GM19467 (cell line): Measurements from ENCODE around the gene ZDHHC8.
"Not testable (repeated sequence)": the region's sequence is repeated elsewhere in the genome, so short reads cannot be mapped to it uniquely, and the experiment has no call there.

Experiments
- ATAC-seq: cut with Tn5 transposase; IDR thresholded peaks from one replicate; pipeline ENCODE4 v1.9.1; 2021; ENCODE audit warnings: mild to moderate bottlenecking, moderate library complexity; ENCODE audit not compliant: unreplicated experiment

The ZDHHC8 gene

DNA sequence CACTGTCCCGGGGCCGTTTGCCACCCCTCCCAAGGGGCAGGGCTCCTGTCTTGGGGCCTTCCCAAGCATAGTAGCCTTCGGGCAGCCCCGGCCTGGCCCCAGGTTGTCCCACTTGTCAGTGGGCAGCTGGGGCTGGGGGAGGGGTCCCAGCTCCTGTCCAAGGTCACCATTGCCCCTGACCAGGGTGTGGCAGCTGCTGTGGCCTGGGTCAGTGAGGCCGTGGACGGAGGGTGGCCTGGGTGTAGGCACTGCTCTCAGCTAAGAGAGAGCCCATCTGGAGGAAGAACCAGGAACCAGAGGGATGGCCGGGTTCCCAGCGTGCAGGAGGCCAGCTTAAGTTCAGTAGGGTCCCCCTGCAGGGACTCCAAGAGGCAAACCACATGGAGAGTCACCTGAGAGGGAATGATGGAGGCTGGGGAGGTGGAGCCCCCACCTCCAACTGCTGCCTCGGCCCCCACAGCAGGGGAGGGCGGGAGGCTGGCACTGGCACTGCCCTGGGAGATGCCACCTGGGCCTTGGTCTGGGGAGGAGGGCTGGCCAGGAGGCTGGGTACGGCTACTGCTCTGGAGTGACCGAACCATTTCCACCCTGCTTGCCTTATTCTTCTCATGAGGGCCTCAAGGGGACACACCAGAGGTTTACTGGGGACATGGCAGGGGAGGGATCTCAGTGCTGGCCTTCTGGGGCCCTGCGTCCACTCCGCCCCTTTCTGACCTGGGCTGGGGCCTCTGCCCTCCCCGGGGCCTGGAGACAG lies 26.0 kb downstream of the ZDHHC8 start:
- no peak for ATAC-seq

DNA sequence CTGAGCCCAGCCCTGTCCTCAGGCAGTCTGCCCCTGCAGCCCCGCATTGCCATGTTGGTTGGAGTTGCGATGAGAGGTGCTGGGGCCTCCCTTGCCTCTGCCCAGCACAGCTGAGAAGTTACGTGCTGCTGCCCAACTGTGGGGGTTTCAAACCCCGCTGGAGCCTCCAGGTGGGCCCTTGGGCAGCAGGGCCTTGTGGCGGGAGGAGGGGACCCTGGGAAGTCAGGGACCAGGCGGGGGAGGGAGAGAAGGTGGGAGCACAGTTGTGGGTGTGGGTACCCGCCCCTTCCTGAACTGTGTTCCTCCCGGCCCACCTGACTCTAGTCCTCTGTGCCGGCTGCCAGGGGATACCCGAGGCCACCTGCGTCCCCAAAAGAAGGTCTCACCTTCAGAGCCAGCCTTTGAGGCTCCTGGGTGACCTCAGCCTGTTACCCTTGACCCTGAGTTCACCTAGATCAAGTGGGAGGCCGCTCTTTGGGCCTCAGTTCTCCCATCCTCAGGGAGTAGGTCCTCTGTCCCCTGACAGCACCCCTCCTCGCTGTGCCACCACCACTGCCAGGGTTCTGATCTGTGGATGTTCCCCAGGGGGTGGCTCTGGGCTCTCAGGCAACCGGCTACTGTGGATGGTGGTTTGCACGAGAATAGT lies 26.9 kb downstream of the ZDHHC8 start:
- ATAC-seq: no peak

DNA sequence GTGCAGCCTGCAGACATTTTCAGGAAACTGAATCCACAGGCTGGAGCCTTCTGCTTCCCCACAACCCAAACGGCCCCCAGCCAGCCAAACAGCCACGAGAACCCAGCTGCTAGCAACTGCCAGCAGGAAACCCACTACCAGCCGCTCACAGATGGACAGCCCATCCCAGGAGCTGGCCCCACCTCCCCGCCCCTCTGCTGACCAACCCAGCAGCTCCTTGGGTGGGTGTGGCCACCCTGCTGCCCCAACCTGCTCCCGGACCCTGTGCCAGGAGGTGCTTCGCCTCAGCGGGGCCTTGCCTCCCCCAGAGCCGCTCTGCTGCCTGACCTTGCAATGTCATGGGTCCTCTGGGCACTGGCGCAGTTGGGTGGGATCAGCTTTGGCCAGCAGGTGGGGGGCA lies 27.5 kb downstream of the ZDHHC8 start:
- no peak for ATAC-seq

DNA sequence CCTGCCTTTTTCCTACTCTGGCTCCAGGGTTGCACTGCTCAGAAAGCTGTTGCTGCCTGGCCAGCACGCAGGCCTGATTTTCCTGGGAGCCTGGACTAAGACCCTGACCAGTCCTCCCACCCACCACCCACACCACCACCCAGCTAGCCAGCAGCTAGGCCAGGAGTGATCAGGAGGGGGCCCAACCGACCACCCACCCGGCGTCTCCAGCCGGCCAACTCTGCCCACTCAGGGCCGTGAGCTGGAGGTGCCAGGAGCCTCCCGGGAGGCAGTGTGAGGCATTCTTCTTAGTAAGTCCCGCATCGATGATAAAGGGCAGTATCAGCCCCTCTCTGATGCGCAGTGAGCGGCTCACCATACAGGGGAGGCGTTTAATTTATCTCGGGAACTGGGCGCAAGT lies 27.9 kb downstream of the ZDHHC8 start:
- not testable (repeated sequence) for ATAC-seq

DNA sequence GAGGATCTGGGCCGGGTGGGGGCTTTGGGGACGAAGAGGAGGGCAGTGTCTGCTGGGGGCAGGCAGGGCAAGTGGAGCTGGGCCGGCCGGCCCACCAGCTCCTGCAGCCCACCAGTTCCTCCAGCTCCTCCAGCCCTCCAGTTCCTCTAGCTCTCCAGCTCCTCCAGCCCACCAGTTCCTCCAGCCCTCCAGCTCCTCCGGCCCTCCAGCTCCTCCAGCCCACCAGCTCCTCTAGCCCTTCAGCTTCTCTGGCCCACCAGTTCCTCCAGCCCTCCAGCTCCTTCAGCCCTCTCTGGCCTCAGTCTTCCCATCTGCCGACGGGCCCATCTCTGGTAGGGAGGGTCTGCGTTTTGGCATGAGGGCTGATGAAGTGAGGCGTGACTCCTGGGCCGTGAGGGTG lies 28.4 kb downstream of the ZDHHC8 start:
- ATAC-seq: no peak

DNA sequence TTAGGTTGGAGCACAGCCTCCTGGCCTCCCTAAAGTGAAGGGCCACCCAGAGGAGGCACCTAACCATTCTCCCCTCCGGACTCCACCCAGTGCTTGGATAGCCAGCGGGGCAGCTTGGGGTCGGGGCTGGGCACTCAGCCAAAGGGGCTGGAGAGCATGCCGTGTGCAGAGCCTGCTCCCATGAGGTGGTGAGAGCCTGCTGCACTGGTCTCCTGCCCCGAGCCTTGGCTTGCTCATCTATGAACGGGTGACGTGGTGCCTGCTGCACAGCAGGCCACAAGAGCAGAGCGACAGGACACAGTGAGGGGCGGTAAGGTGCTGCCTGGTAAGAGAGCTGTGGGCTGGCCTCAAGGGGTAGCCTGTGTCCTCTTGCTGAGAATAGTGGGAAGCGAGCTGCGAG lies 33.3 kb downstream of the ZDHHC8 start:
- ATAC-seq: no peak

DNA sequence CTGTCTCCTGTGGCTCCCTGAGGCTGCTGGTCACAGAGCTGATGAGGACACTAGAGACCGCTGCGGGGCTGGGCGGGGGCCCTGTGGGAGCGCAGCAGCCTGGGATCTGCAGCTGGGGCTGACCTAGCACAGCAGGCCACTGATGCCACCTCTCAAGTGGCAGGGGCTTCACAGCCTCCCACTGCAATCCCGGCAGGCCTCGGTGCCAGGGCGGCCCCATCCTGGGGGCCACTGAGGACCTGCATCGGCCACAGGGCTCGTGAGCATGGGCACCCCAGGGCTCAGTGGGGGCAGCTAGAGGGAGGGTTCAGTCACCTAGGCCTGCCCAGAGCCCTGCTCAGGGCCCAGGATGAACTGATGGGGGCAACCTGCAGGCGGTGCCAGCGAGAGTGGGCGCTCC lies 33.8 kb downstream of the ZDHHC8 start:
- no peak for ATAC-seq

DNA sequence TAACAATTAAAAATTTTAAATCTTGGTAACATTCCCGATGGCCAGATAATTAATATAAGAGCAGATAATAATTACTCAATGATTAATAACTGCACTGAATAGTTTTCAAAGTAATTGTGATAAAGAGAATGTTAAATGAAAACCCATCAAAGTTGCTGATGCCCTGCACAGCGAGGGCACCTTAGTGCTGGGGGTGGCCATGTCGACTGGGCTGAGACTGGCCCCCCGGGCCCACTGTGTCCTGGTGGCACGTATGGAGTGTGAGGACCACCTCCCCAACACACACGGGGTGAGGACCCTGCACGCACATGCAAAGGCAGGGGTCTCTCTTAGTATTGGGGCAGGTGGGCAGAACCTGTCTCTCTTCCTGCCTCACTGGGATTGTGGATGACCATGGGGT lies 34.3 kb downstream of the ZDHHC8 start:
- ATAC-seq: no peak

DNA sequence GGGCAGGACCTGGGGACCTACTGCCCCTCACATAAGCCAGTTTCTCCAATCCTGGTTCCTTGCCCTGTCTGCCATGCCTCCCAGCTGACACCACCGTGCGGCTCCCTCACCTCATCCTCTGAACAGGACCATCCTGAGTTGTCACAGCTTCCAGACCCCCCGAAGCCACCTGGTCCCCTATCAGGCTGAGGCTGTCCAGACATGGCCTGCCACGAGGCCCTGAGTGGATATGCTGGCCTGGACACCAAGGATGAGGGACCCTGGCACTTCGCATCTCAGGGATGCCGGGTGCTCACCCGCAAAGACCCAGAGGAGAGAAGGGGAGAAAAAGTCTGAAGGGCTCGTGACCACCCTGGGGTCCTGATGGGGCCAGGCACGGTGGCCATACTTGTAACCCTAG lies 35.1 kb downstream of the ZDHHC8 start:
- no peak for ATAC-seq

DNA sequence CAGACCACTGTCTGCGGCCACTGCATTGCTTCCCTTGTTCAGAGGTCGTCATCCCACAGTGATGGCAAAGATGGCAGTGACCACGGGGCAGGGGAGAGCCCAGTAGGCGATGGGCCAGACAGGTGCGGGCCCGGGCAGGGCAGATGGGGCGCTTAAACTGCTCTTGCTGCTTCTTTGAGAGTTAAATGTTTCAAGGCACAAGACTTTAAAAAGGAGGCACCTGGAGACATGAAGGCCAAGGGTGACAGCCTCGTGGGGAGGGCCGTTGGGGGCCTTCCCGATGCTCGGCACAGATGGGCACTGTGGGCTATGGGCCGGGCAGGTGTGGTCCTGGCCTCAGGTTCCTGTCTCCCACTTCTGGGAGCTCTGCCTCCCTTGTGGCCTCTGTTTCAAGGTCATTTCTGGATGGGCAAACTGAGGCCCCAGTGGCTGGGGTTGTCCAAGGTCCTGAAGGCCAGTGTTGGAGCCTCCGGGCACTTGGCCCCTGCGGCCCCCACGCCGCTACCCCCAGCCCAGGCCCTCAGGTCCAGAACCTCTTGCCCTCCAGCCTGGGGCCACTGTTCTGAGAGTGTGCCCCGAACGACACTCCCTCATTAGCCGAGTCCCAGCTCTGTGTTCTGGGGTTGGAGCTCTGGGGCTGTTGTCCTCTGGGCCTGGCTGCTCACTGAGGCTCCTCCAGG lies 36.2 kb downstream of the ZDHHC8 start:
- ATAC-seq: no peak

DNA sequence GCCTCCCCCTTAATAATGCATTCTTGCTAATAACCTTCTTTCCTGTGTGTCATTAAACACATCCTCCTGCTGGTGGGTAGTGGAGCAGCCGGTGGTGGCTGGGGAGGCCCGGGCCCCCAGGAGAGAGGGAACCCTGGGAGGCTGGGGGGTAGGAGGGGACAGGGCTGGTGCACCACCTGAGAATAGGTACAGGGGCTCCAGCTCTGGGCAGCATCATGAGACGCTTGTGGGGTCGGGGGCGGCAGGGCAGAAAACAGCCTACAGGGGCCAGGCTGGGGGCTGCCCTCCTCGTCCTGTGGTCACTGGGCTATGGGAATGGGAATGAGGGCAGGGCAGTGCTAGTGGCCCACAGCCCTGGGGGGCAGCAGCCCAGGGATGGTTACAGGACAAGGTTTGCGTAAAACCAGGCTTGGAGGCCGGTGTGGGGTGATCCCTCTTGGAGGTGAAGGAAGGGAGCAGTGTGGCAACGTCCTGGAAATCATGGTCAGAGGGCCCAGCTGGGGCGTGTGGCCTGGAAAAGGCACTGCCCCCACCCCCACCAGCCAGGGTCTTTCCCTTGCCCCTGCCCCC lies 37.7 kb downstream of the ZDHHC8 start:
- no peak for ATAC-seq

DNA sequence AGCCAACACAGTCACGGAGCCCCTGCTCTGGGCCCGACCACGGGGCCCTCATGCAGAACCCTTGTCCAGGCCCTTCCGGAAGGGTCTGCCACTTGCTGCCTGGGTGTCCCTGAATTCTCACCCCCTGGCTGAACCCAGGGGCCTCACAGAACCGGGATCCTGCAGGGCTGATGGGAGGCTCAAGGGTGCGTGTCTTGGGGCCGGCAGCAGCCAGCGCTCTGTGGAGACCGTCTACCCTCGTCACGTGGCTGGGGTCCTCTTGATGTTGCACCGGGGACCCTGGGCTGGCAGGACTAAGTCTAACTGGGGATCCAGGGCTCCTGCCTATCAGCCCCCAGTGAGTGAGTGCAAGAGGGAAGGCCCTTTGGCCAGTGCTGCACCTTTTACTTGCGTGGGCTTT lies 38.6 kb downstream of the ZDHHC8 start:
- ATAC-seq: no peak

DNA sequence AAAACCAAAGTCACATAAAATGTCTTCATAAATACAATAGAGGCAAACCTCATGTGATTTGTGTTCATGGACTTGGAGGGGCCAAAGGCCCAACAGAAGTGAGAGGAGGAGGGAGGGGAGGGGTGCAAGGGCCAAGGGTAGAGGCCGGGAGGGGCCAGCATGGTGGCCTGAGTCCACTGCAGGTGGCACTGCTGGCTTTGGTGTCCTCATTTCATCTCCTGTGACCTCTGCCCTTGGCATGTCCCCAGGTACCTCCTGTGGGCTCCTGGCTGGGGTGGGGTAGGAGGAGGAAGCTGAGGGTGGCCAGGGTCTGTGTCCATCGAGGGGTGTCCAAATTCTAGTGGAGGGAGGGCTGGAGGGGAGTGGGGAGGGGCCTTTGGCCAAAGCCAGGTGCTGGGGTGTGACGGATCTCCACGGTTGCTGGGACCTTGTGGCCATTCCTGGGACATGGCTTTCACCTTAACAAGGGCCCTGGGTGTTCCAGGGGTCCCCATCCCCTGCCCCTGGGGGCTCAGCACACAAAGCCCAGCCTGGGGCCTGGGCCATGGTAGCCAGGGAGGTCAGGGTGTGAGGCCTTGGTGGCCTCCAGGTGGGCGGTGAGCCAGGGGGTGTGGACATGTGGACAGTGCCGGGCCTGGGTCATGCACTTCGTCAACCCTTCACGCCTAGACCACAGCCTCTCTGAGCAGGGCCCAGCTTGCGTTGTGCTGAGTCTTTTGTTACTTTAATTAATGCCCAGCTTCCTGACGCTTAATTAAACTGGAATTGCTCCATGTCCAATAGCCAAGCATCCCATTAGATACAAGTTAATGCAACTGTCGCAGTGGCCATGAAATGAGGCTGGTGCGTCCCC lies 39.9 kb downstream of the ZDHHC8 start:
- no peak for ATAC-seq

DNA sequence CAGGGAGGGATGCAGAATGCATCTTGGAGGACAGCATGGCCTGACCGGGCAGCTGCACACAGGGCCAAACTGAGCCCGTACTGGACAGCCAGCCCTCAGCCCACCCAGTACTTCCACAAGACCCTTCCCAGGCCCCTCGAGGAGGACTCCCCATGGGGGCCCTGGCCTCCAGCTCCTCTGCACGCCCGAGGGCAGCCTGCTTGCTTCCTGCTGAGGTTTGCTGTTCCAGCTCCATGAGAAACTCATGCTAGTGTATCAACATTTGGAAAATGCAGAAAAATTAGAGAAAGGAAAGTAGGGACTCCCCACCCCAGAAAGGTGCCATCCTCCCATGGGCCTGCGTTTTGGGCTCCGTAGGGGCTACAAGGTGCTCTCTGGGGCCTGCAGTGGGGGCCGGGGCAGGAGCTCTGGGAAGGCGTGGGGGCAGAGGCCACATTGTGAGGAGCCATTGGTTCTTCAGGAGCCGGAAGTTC lies 40.6 kb downstream of the ZDHHC8 start:
- ATAC-seq: no peak

DNA sequence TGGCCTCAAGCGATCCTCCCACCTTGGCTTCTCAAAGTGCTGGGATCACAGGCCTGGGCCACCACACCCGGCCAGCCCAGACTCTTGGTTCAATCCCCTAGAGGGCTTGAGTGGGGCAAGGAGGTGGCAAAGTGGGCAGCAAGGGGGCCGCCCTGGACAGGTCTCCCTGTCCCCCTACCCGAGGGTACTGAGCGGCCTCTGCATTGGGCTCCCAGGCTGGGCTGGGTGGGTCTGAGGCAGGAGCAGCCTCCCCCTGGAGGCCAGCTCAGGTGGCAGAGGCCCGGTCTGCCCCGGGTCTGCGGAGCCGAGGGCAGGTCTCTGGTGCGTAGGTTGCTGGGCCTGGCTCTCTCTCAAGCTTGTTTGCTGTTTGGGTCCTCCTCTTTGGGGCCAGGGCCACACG lies 41.6 kb downstream of the ZDHHC8 start:
- ATAC-seq: no peak

DNA sequence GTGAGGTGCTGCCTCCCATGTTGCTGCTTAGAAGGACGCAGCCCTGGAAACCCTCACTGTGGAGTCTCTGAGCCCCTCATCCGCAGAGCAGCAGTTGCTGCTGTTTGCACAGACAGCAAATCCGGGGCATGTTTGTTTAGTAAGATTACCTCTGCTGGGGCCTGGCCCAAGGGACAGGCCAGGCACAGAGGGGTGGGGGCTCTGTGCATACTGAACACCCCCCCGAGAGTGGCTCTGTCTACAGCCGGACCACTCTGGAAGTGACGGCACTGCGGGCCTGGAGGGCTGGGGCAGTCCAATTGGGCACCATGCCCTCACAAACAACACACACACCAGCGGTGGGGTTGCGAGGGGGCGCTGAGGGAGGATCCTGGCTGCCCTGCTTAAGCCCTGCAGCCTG lies 42.2 kb downstream of the ZDHHC8 start:
- no peak for ATAC-seq

DNA sequence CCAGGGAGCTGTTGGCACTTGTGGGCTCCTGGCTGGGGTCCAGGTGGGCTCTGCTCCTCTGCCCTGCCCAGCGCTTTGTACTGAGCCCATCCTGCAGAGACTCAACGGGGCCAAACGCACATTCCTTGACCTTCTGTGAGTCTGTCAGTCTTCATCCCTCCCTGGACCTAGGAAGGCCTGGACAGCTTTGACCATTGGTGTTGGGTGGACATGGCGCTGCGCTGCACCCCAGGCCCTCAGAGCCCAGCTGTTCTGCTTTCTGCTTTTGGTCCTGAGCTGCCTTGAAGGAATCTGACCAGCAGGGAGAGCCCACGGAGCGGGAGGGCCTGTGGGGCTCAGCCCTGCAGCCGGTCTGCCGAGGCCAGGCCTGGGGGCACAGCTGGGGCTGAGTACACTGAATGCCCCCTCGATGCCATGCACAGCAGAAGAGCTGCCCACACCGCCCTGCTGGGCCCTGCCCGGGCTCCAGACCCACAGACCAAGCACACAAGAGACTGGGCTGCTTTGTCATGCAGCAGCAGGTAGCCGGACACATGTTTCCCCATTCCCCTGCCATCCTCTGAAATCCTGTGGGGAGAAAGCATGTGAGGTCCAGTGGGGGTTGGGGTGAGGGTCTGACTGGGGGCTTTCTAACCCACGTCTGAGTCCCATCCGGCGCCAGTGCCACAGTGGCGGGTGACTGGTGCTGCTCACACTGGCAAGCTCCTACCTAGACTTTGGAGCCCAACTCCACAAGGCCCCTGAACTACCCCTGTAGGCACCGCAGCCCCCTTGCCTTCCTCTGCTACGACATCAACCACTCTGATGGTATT lies 43.4 kb downstream of the ZDHHC8 start:
- no peak for ATAC-seq

DNA sequence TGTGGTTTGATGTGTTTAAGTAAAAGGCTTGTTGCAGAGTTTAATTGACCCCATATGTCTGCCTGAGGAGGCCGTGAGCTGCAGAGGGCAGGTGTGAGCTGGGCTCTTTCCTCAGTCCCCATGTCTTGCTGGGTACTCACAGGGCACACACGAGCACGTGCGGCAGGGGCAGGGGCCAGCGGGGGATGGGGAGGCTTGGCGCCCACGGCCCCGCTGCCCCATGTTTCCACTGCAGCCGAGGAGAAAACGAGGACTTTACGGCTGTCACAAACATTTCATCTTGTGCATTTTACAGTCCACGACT lies 43.9 kb downstream of the ZDHHC8 start:
- no peak for ATAC-seq

DNA sequence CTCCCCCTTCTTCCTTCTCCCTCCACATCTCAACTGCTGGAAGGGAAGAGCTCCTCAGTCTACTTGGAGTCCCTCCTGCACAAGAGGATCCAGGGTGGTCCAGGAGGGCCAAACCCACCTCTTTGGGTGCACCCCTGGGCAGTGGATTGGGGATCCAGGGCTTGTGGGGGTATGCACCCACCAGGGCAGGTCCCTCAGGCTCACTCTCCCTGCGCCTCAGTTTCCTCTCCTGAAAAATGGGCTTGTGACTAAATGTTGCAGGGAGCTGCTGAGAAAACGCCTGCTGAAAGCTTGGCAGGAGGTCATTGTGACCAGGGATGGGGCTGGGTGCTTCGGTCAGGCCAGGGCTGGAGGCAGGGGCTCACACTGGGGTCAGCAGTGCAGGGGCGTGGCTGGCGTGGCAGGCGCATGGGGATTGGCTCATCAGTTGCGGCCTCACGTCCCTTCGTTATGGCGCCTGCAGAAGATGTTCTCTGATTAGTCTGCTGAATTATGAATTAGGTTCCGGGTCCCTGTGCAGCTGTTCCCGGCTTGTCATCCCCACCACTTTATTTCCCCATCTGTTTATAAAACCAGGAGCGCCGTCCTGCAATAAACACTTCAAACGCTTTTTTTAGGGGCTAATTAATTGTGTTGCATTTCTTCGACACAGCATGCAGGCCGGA lies 44.9 kb downstream of the ZDHHC8 start:
- ATAC-seq: no peak
